Measurements from ENCODE around the gene ASB2. TPM values are rescaled to one million over a fixed set of nuclear protein-coding genes. Genes with fewer than 3 reads are reported as not detected.

ASB2 gene
- total RNA-seq, 3 donors from 2014 or later (not counting 1 experiment from before 2014, with no cell fraction given), result 3.7 to 7.2 (median 4.8) TPM

- H3K4me1 ChIP-seq (ENCODE audit: control insufficient read depth, insufficient read depth, low read length), result peaks cover 4% of the 10 kb centered on the region
- H3K36me3 Mint-ChIP-seq, result no peaks in the 10 kb centered on the region
- no peak for ATAC-seq
- peaks cover 17 to 19% of the 10 kb centered on the region in 2 donors for H3K27me3 Mint-ChIP-seq (ENCODE audit: low read depth in 2 of 2)
- no peaks in the 10 kb centered on the region for H3K4me1 Mint-ChIP-seq
- no peaks in the 10 kb centered on the region for H3K27me3 ChIP-seq (ENCODE audit: control insufficient read depth, insufficient read depth, low read length)
- H3K27ac ChIP-seq (ENCODE audit: low read length), result no peak overlapping the region
- 63% methylated on average over 6 of the region's 6 CpGs for WGBS (ENCODE audit: insufficient coverage)
- H3K36me3 ChIP-seq (ENCODE audit: control insufficient read depth, insufficient read depth, low read length), result no peaks in the 10 kb centered on the region
- no peak for DNase-seq
- no peak overlapping the region for H3K4me3 ChIP-seq (ENCODE audit: low read length)
- no peak for TF ChIP-seq CTCF (IDR thresholded peaks at IDR 0.05)
- no peaks in the 10 kb centered on the region for H3K9me3 Mint-ChIP-seq
- H3K27ac Mint-ChIP-seq, result no peak overlapping the region
- H3K4me3 Mint-ChIP-seq, result no peak overlapping the region
- H3K9me3 ChIP-seq (ENCODE audit: control insufficient read depth, insufficient read depth, low read length), result no peaks in the 10 kb centered on the region
- intact Hi-C loops (cut with micrococcal nuclease), result no loop called here
Measured at GRCh38 chr14:93901813-93902212, 74.6 kb downstream of the ASB2 start.

DNA sequence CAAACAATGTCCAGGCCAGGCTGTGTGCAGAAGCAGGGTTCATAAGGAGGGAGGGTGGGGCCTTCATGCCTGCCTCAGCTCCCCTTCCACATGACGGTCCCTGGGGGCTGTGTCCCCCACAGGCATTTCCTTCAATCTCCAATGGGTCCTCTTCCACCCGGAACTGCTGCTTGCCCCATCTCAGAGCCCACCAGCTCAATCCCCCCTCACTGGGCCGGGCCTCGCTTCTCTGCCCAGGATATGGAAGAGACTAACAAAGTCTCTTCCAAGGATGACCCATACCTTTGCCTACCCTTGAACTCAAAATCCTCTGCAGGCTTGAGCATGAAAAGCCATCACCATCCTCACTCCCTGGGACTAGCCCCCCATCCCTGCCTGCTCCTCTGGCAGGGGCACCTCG is 77.6 kb downstream of the ASB2 start:
- ATAC-seq (no peak), DNase-seq (no peak)
- Mint-ChIP-seq H3K36me3 (no peaks in the 10 kb centered on the region), H3K4me1 (no peaks in the 10 kb centered on the region), H3K9me3 (no peaks in the 10 kb centered on the region), H3K27ac (no peak overlapping the region), H3K27me3 (ENCODE audit: low read depth in 2 of 2) (peaks cover 3 to 14% of the 10 kb centered on the region in 2 donors), H3K4me3 (no peak overlapping the region)
- intact Hi-C loops (cut with micrococcal nuclease), result no loop called here
- Histone ChIP-seq H3K36me3 (ENCODE audit: control insufficient read depth, insufficient read depth, low read length) (no peaks in the 10 kb centered on the region), H3K27ac (ENCODE audit: low read length) (no peak overlapping the region), H3K4me1 (ENCODE audit: control insufficient read depth, insufficient read depth, low read length) (no peaks in the 10 kb centered on the region), H3K4me3 (ENCODE audit: low read length) (no peak overlapping the region), H3K9me3 (ENCODE audit: control insufficient read depth, insufficient read depth, low read length) (no peaks in the 10 kb centered on the region), H3K27me3 (ENCODE audit: control insufficient read depth, insufficient read depth, low read length) (no peaks in the 10 kb centered on the region)
- WGBS (ENCODE audit: insufficient coverage), result 85% methylated on average over 5 of the region's 5 CpGs
- TF ChIP-seq CTCF (IDR thresholded peaks at IDR 0.05), result no peak

DNA sequence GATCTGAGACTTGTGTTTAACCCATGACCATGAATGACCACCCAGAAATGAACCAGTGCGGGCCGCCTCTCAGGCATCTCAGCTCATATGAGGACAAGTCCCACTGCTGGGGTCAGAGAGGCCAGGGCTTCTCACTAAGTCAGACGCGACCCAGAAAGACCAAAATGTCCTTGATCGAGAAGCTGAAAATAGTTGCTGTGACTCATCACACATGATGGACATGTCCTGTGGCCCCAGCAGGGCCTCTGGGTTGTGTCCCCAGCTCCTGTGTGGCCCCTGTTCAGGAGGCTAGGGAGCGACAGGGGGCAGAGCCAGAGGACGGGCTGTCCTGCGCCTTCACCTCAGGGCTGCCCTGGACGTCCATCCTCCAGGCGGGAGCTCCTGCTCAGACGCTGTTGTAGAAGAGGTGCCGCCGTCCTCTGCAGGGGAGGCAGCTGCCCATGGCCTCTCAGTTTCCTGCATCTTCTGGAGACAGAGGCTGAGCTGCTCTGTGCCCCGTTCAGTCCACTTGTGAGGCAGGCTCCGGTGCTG is 78.2 kb downstream of the ASB2 start:
- no peak for TF ChIP-seq CTCF (IDR thresholded peaks at IDR 0.05)
- Mint-ChIP-seq H3K9me3 (no peaks in the 10 kb centered on the region), H3K4me3 (no peak overlapping the region), H3K36me3 (no peaks in the 10 kb centered on the region), H3K4me1 (no peaks in the 10 kb centered on the region), H3K27me3 (ENCODE audit: low read depth in 2 of 2) (peaks cover 0 to 8% of the 10 kb centered on the region in 2 donors), H3K27ac (no peak overlapping the region)
- DNase-seq (no peak), ATAC-seq (no peak)
- H3K4me3 ChIP-seq (ENCODE audit: low read length), result no peak overlapping the region
- H3K36me3 ChIP-seq (ENCODE audit: control insufficient read depth, insufficient read depth, low read length), result no peaks in the 10 kb centered on the region
- no peak overlapping the region for H3K27ac ChIP-seq (ENCODE audit: low read length)
- no peaks in the 10 kb centered on the region for H3K9me3 ChIP-seq (ENCODE audit: control insufficient read depth, insufficient read depth, low read length)
- intact Hi-C loops (cut with micrococcal nuclease), result no loop called here
- H3K27me3 ChIP-seq (ENCODE audit: control insufficient read depth, insufficient read depth, low read length), result no peaks in the 10 kb centered on the region
- WGBS (ENCODE audit: insufficient coverage), result 92% methylated on average over 15 of the region's 15 CpGs
- no peaks in the 10 kb centered on the region for H3K4me1 ChIP-seq (ENCODE audit: control insufficient read depth, insufficient read depth, low read length)

GRCh38 chr14:93897476-93897845 is 78.9 kb downstream of the ASB2 start:
- H3K36me3 ChIP-seq (ENCODE audit: control insufficient read depth, insufficient read depth, low read length), result no peaks in the 10 kb centered on the region
- H3K9me3 Mint-ChIP-seq, result no peaks in the 10 kb centered on the region
- H3K4me3 Mint-ChIP-seq, result no peak overlapping the region
- H3K27me3 Mint-ChIP-seq (ENCODE audit: low read depth in 2 of 2), result peaks cover 0 to 8% of the 10 kb centered on the region in 2 donors
- 70% methylated on average over 5 of the region's 5 CpGs for WGBS (ENCODE audit: insufficient coverage)
- no peaks in the 10 kb centered on the region for H3K27me3 ChIP-seq (ENCODE audit: control insufficient read depth, insufficient read depth, low read length)
- DNase-seq, result no peak
- no peak overlapping the region for H3K27ac ChIP-seq (ENCODE audit: low read length)
- no peak for TF ChIP-seq CTCF (IDR thresholded peaks at IDR 0.05)
- intact Hi-C loops (cut with micrococcal nuclease), result no loop called here
- no peak overlapping the region for H3K4me3 ChIP-seq (ENCODE audit: low read length)
- no peaks in the 10 kb centered on the region for H3K4me1 ChIP-seq (ENCODE audit: control insufficient read depth, insufficient read depth, low read length)
- H3K4me1 Mint-ChIP-seq, result no peaks in the 10 kb centered on the region
- no peaks in the 10 kb centered on the region for H3K36me3 Mint-ChIP-seq
- H3K9me3 ChIP-seq (ENCODE audit: control insufficient read depth, insufficient read depth, low read length), result no peaks in the 10 kb centered on the region
- H3K27ac Mint-ChIP-seq, result no peak overlapping the region
- no peak for ATAC-seq
